ENCODE data around the gene SQSTM1.

The SQSTM1 gene

DNA sequence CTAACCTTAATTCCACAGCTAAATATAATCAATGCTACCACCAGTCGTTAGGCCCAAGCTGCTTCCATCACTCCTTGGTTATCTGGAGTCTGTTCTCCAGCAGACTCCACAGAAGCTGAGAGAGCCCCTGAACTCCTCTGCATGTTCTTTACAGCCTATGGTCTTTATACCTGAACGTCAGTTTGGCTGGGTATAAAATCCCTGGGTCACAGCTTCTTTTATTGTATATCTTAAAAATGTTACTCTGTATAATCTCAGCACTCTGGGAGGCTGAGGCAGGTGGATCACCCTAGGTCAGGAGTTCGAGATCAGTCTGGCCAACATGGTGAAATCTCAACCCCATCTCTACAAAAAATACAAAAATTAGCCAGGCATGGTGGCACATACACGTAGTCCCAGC, 61.6 kb downstream of the SQSTM1 start:
- Histone ChIP-seq H2AFZ (ENCODE audit: low read depth) (no peak overlapping the region), H3K36me3 (ENCODE audit: insufficient read depth) (no peaks in the 10 kb centered on the region), H3K27ac (no peak overlapping the region), H3K27me3 (ENCODE audit: insufficient read depth, low read depth) (no peaks in the 10 kb centered on the region), H3K4me2 (no peak overlapping the region), H3K9ac (no peak overlapping the region), H3K4me3 (IDR thresholded peaks at IDR 0.05; ENCODE audit: insufficient read depth, low read depth, low read length) (no peak overlapping the region), H4K20me1 (ENCODE audit: insufficient read depth) (no peaks in the 10 kb centered on the region), H3K4me1 (ENCODE audit: low read depth, poor library complexity, severe bottlenecking) (no peaks in the 10 kb centered on the region), H3K79me2 (ENCODE audit: insufficient read depth, low read depth) (no peaks in the 10 kb centered on the region)
- TF ChIP-seq, protein P1, sequence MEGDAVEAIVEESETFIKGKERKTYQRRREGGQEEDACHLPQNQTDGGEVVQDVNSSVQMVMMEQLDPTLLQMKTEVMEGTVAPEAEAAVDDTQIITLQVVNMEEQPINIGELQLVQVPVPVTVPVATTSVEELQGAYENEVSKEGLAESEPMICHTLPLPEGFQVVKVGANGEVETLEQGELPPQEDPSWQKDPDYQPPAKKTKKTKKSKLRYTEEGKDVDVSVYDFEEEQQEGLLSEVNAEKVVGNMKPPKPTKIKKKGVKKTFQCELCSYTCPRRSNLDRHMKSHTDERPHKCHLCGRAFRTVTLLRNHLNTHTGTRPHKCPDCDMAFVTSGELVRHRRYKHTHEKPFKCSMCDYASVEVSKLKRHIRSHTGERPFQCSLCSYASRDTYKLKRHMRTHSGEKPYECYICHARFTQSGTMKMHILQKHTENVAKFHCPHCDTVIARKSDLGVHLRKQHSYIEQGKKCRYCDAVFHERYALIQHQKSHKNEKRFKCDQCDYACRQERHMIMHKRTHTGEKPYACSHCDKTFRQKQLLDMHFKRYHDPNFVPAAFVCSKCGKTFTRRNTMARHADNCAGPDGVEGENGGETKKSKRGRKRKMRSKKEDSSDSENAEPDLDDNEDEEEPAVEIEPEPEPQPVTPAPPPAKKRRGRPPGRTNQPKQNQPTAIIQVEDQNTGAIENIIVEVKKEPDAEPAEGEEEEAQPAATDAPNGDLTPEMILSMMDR (conservative IDR thresholded peaks at IDR 0.05; ENCODE audit: low read depth, low read length), result no peak

DNA sequence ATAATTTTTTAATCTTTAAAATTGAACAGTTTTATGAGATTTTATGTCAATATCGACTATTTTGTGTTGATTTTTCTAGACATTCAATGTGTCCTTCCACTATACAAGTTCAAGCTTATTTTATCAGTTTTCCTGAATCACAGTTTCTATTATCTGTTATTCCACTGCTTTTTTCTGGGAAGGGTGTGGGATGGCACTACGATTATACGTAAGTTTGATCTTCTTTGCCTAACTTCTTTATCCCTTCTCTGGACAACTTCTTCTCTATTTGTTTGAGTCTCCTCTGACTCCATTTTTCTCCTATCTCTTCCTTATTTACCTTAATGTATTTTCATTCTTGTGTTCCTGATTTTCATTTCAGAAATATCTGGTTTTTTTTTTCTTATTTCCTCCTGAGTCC, 62.5 kb downstream of the SQSTM1 start:
- Histone ChIP-seq H3K4me3 (IDR thresholded peaks at IDR 0.05; ENCODE audit: insufficient read depth, low read depth, low read length) (no peak overlapping the region), H3K4me1 (ENCODE audit: low read depth, poor library complexity, severe bottlenecking) (no peaks in the 10 kb centered on the region), H2AFZ (ENCODE audit: low read depth) (no peak overlapping the region), H4K20me1 (ENCODE audit: insufficient read depth) (no peaks in the 10 kb centered on the region), H3K27ac (no peak overlapping the region), H3K27me3 (ENCODE audit: insufficient read depth, low read depth) (no peaks in the 10 kb centered on the region), H3K36me3 (ENCODE audit: insufficient read depth) (no peaks in the 10 kb centered on the region), H3K79me2 (ENCODE audit: insufficient read depth, low read depth) (no peaks in the 10 kb centered on the region), H3K4me2 (no peak overlapping the region), H3K9ac (no peak overlapping the region)
- TF ChIP-seq, protein P1 (conservative IDR thresholded peaks at IDR 0.05; ENCODE audit: low read depth, low read length), result no peak

DNA sequence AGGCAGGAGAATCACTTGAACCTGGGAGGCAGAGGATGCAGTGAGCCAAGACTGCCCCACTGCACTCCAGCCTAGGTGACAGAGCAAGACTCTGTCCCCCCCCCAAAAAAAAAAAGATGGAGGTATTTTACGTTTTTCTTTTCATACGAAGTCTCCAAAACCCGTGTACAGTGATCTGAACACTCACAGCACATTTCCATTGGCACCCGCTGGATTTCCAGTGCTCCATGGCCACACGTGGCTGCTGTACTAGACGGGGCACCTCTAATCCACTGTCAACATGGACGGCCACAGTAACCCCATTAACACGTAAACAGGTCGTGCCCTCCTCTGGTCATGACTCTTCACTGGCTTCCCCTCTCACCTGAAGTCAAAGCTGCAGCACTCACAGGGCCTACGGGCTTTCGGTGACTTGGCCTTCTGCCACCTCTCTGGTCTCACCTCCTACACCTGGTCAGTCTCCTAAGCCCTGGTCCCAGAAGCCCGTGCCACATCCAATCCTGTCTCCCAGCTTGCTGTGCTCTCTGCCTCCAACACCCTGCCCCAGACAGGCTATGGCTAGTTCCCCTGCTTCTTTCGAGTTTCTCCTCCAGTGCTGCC, 64.9 kb downstream of the SQSTM1 start:
- H3K4me3 ChIP-seq (IDR thresholded peaks at IDR 0.05; ENCODE audit: insufficient read depth, low read depth, low read length), result no peak overlapping the region
- TF ChIP-seq, protein P1 (conservative IDR thresholded peaks at IDR 0.05; ENCODE audit: low read depth, low read length), result no peak
- no peaks in the 10 kb centered on the region for H3K36me3 ChIP-seq (ENCODE audit: insufficient read depth)
- no peak overlapping the region for H3K4me2 ChIP-seq
- no peaks in the 10 kb centered on the region for H3K27me3 ChIP-seq (ENCODE audit: insufficient read depth, low read depth)
- H3K9ac ChIP-seq, result no peak overlapping the region
- H3K4me1 ChIP-seq (ENCODE audit: low read depth, poor library complexity, severe bottlenecking), result no peaks in the 10 kb centered on the region
- H4K20me1 ChIP-seq (ENCODE audit: insufficient read depth), result no peaks in the 10 kb centered on the region
- H3K79me2 ChIP-seq (ENCODE audit: insufficient read depth, low read depth), result no peaks in the 10 kb centered on the region
- H3K27ac ChIP-seq, result no peak overlapping the region
- H2AFZ ChIP-seq (ENCODE audit: low read depth), result no peak overlapping the region

DNA sequence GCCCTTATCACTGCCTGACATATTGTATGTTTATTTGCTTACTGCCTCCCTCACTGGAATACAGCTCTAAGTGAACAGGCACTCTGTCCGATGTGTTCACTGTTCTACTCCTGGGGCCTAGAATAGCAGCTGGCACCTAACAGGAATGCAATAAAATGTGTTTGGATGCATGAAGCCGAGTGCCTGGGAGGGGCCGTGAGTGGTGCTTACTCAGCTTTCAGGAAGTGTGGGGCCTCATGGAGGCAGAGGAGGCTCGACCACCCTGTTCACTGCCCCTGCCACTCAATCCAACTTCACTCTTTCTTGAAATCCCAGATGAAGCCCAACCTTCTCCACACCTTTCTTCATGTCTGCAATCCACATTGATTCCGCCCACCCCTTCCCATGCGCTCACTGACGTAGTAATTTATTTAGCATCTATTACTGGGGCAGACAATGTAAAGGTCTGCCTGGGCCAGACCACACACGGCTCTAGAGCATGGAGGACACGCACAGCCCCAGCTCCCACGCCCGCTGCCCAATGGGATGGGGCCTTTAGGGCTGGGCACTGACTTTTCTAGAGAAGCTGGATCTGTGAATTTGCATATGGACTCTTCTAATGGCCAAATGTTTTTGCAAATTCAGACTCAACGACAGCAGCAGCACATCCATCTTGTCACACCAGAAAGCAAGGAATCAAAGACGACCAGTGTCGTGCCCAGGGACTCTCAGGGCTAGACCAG, 65.6 kb downstream of the SQSTM1 start:
- H3K79me2 ChIP-seq (ENCODE audit: insufficient read depth, low read depth), result no peaks in the 10 kb centered on the region
- TF ChIP-seq, protein P1 (conservative IDR thresholded peaks at IDR 0.05; ENCODE audit: low read depth, low read length), result no peak
- no peak overlapping the region for H3K4me2 ChIP-seq
- H3K27me3 ChIP-seq (ENCODE audit: insufficient read depth, low read depth), result no peaks in the 10 kb centered on the region
- H2AFZ ChIP-seq (ENCODE audit: low read depth), result no peak overlapping the region
- no peaks in the 10 kb centered on the region for H4K20me1 ChIP-seq (ENCODE audit: insufficient read depth)
- no peaks in the 10 kb centered on the region for H3K4me1 ChIP-seq (ENCODE audit: low read depth, poor library complexity, severe bottlenecking)
- no peak overlapping the region for H3K27ac ChIP-seq
- no peaks in the 10 kb centered on the region for H3K36me3 ChIP-seq (ENCODE audit: insufficient read depth)
- H3K4me3 ChIP-seq (IDR thresholded peaks at IDR 0.05; ENCODE audit: insufficient read depth, low read depth, low read length), result no peak overlapping the region
- H3K9ac ChIP-seq, result no peak overlapping the region

Measured in KMS-11 (cell line).